Measurements from ENCODE around the gene EPB41L2.
"Not testable (repeated sequence)": the region's sequence is repeated elsewhere in the genome, so short reads cannot be mapped to it uniquely, and the experiment has no call there.

EPB41L2 gene

DNA sequence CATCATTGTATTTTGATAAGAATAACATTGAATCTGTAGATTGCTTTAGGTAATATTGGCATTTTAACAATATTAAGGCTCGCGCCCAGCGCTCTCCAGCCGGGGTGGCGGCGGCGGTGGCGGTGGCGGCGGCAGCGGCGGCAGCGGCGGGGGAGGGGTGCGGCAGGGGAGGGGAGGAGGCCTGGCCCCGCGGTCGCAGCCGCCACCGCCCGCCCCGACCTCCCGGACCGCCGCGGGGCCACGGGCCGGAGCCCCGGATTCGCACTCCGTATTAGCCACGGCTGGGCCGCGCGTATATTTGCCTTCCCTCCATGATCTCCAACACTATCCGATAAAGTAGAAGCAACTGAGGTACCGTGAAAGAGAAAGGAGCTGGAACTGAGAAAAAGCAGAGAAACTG, 261.7 kb downstream of the EPB41L2 start:
- H3K36me3 ChIP-seq (ENCODE audit: control insufficient read depth in 1 of 2, insufficient read depth in 2 of 2, low read length in 2 of 2); H3K4me3 ChIP-seq (ENCODE audit: low read depth in 1 of 2, low read length in 2 of 2); H3K4me1 ChIP-seq (ENCODE audit: control insufficient read depth in 1 of 2, insufficient read depth in 2 of 2, low read length in 2 of 2); H3K27me3 ChIP-seq (ENCODE audit: low read depth, low read length); H3K27ac ChIP-seq (ENCODE audit: low read length): not testable (repeated sequence)
- peaks cover 0 to 14% of the 10 kb centered on the region in 2 donors for H3K9me3 ChIP-seq (ENCODE audit: control insufficient read depth in 1 of 2, low read length in 2 of 2)

DNA sequence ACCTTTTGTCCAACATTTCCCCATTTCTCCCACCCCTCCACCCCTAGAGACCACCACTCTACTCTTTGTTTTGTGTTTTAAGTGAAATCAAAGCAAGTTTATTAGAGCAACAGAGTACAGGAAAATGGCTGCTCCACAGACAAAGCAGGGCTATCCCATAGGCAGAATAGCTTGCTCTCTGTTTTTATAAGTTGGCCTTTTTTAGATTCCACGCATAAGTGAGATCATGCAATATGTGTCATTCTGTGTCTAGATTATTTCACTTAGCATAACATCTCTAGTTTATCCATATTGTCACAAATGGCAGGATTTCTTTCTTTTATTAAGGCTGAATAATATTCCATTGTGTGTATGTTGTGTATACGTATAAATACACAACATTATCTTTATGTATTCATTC, 266.0 kb downstream of the EPB41L2 start:
- no peak overlapping the region for H3K27ac ChIP-seq (ENCODE audit: low read length)
- H3K4me1 ChIP-seq (ENCODE audit: control insufficient read depth in 1 of 2, insufficient read depth in 2 of 2, low read length in 2 of 2), result peaks cover 0 to 4% of the 10 kb centered on the region in 2 donors
- H3K4me3 ChIP-seq (ENCODE audit: low read depth in 1 of 2, low read length in 2 of 2), result no peak overlapping the region
- H3K27me3 ChIP-seq (ENCODE audit: low read depth, low read length), result no peaks in the 10 kb centered on the region
- peaks cover 0 to 14% of the 10 kb centered on the region in 2 donors for H3K9me3 ChIP-seq (ENCODE audit: control insufficient read depth in 1 of 2, low read length in 2 of 2)
- no peaks in the 10 kb centered on the region for H3K36me3 ChIP-seq (ENCODE audit: control insufficient read depth in 1 of 2, insufficient read depth in 2 of 2, low read length in 2 of 2)

DNA sequence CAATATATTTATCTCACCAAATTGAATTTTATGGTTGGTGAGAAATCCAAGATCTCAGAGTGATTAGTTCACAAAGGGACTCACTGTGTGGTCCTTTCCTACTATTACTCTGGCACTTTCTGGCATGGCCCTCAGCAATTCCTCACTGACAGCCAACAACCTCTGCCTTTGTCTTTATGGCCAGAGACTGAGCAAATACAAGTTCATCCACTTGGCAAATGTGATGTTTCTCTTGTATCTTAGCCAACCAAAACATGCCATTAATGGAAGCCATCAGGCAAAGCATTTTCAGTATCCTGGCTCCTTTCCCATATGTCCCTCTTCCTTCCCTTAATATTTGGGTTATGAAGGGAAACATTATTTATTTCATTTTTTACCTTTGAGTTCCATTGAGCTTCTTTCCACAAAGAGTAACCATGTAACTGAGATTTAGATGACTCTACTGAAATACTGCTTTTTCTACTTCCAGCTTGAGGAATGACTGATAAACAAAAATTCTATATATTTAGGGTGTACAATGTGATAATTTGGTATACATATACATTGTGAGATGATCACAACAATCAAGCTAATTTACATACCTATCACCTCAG, 266.6 kb downstream of the EPB41L2 start:
- peaks cover 0 to 4% of the 10 kb centered on the region in 2 donors for H3K4me1 ChIP-seq (ENCODE audit: control insufficient read depth in 1 of 2, insufficient read depth in 2 of 2, low read length in 2 of 2)
- no peaks in the 10 kb centered on the region for H3K27me3 ChIP-seq (ENCODE audit: low read depth, low read length)
- no peaks in the 10 kb centered on the region for H3K36me3 ChIP-seq (ENCODE audit: control insufficient read depth in 1 of 2, insufficient read depth in 2 of 2, low read length in 2 of 2)
- no peak overlapping the region for H3K4me3 ChIP-seq (ENCODE audit: low read depth in 1 of 2, low read length in 2 of 2)
- H3K9me3 ChIP-seq (ENCODE audit: control insufficient read depth in 1 of 2, low read length in 2 of 2), result peaks cover 0 to 14% of the 10 kb centered on the region in 2 donors
- H3K27ac ChIP-seq (ENCODE audit: low read length), result no peak overlapping the region

DNA sequence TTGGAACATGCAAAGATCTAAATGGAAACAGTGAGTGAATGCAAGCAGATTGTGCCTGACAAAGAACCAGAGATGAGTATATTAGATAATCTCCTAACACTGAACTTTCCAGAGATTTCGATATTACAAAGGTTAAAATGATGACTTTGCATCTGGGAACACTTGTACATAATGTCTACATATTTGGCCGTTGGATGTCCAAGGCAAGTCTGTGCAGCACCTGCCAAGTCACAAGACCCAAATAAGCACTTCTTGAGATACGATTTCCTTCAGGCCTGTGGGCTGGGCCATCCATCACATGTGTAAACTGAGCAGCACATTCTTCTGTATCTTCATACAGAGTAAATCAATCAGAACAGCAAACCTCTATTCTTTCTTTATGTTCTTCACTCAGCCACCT, 268.3 kb downstream of the EPB41L2 start:
- peaks cover 0 to 4% of the 10 kb centered on the region in 2 donors for H3K4me1 ChIP-seq (ENCODE audit: control insufficient read depth in 1 of 2, insufficient read depth in 2 of 2, low read length in 2 of 2)
- H3K9me3 ChIP-seq (ENCODE audit: control insufficient read depth in 1 of 2, low read length in 2 of 2), result peaks cover 0 to 6% of the 10 kb centered on the region in 2 donors
- H3K27ac ChIP-seq (ENCODE audit: low read length), result no peak overlapping the region
- no peak overlapping the region for H3K4me3 ChIP-seq (ENCODE audit: low read depth in 1 of 2, low read length in 2 of 2)
- H3K27me3 ChIP-seq (ENCODE audit: low read depth, low read length), result no peaks in the 10 kb centered on the region
- no peaks in the 10 kb centered on the region for H3K36me3 ChIP-seq (ENCODE audit: control insufficient read depth in 1 of 2, insufficient read depth in 2 of 2, low read length in 2 of 2)

DNA sequence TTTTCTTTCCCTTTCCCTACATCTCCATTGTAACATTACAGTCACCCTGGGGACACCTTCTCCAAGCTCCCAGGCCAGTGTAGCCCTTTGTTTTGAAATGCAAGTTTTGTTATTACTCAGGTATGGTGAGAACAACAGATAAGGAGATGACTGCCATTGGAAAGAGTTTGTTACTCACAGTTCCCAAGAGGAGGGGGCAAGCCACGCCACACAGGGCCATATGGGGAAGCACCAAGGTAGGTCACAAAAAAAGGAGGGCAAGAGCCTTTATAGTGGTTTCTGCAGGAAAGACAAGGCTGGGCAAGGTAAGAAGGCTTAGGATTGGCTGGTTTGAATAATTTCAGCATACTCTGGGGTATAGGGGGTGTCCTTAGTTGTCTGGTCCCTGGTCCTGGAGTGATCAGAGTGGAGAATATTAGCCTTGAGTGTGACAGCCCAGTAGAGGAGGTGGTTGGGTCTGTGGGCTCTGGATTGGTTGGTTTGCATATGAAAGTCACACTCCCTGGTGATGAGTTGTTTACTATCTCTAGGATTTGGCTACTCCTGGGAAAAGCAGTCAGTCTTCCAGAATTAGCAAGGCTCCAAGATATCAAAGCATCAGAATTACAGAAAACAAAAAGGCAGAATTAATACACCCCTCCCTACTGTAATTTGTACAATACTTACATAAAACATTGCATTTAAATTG, 268.9 kb downstream of the EPB41L2 start:
- H3K9me3 ChIP-seq (ENCODE audit: control insufficient read depth in 1 of 2, low read length in 2 of 2), result peaks cover 0 to 6% of the 10 kb centered on the region in 2 donors
- peaks cover 0 to 4% of the 10 kb centered on the region in 2 donors for H3K4me1 ChIP-seq (ENCODE audit: control insufficient read depth in 1 of 2, insufficient read depth in 2 of 2, low read length in 2 of 2)
- no peak overlapping the region for H3K27ac ChIP-seq (ENCODE audit: low read length)
- H3K4me3 ChIP-seq (ENCODE audit: low read depth in 1 of 2, low read length in 2 of 2), result no peak overlapping the region
- no peaks in the 10 kb centered on the region for H3K27me3 ChIP-seq (ENCODE audit: low read depth, low read length)
- no peaks in the 10 kb centered on the region for H3K36me3 ChIP-seq (ENCODE audit: control insufficient read depth in 1 of 2, insufficient read depth in 2 of 2, low read length in 2 of 2)

Data from muscle layer of duodenum (tissue), 2 donors.